ENCODE measurements around the gene NHEJ1. TPM values are rescaled to one million over a fixed set of nuclear protein-coding genes. Genes with fewer than 3 reads are reported as not detected.

The NHEJ1 gene
- total and polyA plus RNA-seq, 12 donors, result 3.8 to 12.0 (median 7.1) TPM

GRCh38 chr2:219089330-219089729 lies 71.3 kb downstream of the NHEJ1 start:
- H3K9me3 ChIP-seq, result no peaks in the 10 kb centered on the region
- H3K27ac ChIP-seq, result no peak overlapping the region
- H3K4me3 ChIP-seq, result no peak overlapping the region
- DNase-seq (no peak), ATAC-seq (no peak)
- no peaks in the 10 kb centered on the region for H3K27me3 ChIP-seq
- intact Hi-C loops (cut with DNase I), result no loop called here
- no peak for TF ChIP-seq CTCF (IDR thresholded peaks at IDR 0.05)
- H3K4me1 ChIP-seq, result peaks cover 0 to 32% (median 0%) of the 10 kb centered on the region in 9 donors
- H3K36me3 ChIP-seq, result peaks cover 0 to 7% (median 0%) of the 10 kb centered on the region in 9 donors
- 98% methylated on average over 4 of the region's 4 CpGs for WGBS, 2 donors

GRCh38 chr2:219087848-219088247 lies 72.8 kb downstream of the NHEJ1 start:
- Histone ChIP-seq H3K4me3 (no peak overlapping the region), H3K27ac (no peak overlapping the region), H3K4me1 (peaks cover 0 to 38% (median 4%) of the 10 kb centered on the region in 9 donors), H3K9me3 (no peaks in the 10 kb centered on the region), H3K36me3 (peaks cover 0 to 6% (median 0%) of the 10 kb centered on the region in 9 donors), H3K27me3 (no peaks in the 10 kb centered on the region)
- TF ChIP-seq CTCF (IDR thresholded peaks at IDR 0.05), result no peak
- DNase-seq, result no peak
- ATAC-seq, result no peak
- 95 to 98% methylated on average over 1 of the region's 1 CpG for WGBS, 2 donors
- intact Hi-C loops (cut with DNase I), result no loop called here

GRCh38 chr2:219087361-219087760 lies 73.3 kb downstream of the NHEJ1 start:
- TF ChIP-seq CTCF (IDR thresholded peaks at IDR 0.05), result no peak

GRCh38 chr2:219086196-219086595 lies 74.4 kb downstream of the NHEJ1 start:
- H3K4me1 ChIP-seq, result peaks cover 0 to 50% (median 13%) of the 10 kb centered on the region in 9 donors
- H3K27me3 ChIP-seq, result no peaks in the 10 kb centered on the region
- intact Hi-C loops (cut with DNase I), result no loop called here
- DNase-seq, result no peak
- peaks cover 0 to 6% (median 0%) of the 10 kb centered on the region in 9 donors for H3K36me3 ChIP-seq
- H3K9me3 ChIP-seq, result no peaks in the 10 kb centered on the region
- H3K27ac ChIP-seq, result no peak overlapping the region
- no peak for ATAC-seq
- H3K4me3 ChIP-seq, result no peak overlapping the region
- TF ChIP-seq CTCF (IDR thresholded peaks at IDR 0.05), result no peak

More at GRCh38 chr2:219087361-219087760, 73.3 kb downstream of the NHEJ1 start:
- Histone ChIP-seq H3K4me1 (peaks cover 0 to 43% (median 9%) of the 10 kb centered on the region in 9 donors), H3K27ac (no peak overlapping the region), H3K27me3 (no peaks in the 10 kb centered on the region), H3K9me3 (no peaks in the 10 kb centered on the region), H3K36me3 (peaks cover 0 to 6% (median 0%) of the 10 kb centered on the region in 9 donors), H3K4me3 (no peak overlapping the region)
- intact Hi-C loops (cut with DNase I), result no loop called here
- WGBS, 2 donors, result 80 to 93% methylated on average over 5 of the region's 5 CpGs
- DNase-seq, result no peak
- ATAC-seq, result no peak

All from heart right ventricle (tissue), 16 donors.